Activated CD8-positive, alpha-beta T cell treated with anti-CD3 and anti-CD28 coated beads, Interleukin-2, amount 10 ng/mL, durations not matched to agents 7 days and 5 days (primary cell): Measurements from ENCODE around the gene DDR2. TPM values are rescaled to one million over a fixed set of nuclear protein-coding genes. Genes with fewer than 3 reads are reported as not detected.
"Not testable (repeated sequence)": the region's sequence is repeated elsewhere in the genome, so short reads cannot be mapped to it uniquely, and the experiment has no call there.

Experiments used
- ATAC-seq: fragments of 150-1000 bp; cut with Tn5 transposase; one replicate; pipeline ENCODE4 v1.10.0; 2021; ENCODE audit warnings: moderate library complexity
- CTCF ChIA-PET: fragments of 350-600 bp; sonication (Branson Sonifier 250); formaldehyde crosslinking; loops from one replicate; lab custom pipeline; 2021; ENCODE audit warnings: antibody characterized with exemption; lab: Charles Lee
- POLR2A ChIA-PET: fragments of 350-600 bp; sonication (Branson Sonifier 250); formaldehyde crosslinking; loops from one replicate; lab custom pipeline; 2021; ENCODE audit warnings: antibody characterized with exemption; lab: Charles Lee
- DNase-seq: peaks from one replicate; pipeline ENCODE4 v3.0.0-alpha.2; 2020
- H3K27ac Mint-ChIP-seq: one replicate; pipeline ENCODE4 v1.8.0; 2021; ENCODE audit warnings: mild to moderate bottlenecking, mixed read lengths
- H3K27me3 Mint-ChIP-seq: one replicate; pipeline ENCODE4 v1.8.0; 2021; ENCODE audit warnings: low read depth, mixed read lengths
- H3K36me3 Mint-ChIP-seq: one replicate; pipeline ENCODE4 v1.8.0; 2021; ENCODE audit warnings: low read depth, mixed read lengths
- H3K4me1 Mint-ChIP-seq: one replicate; pipeline ENCODE4 v1.8.0; 2021; ENCODE audit warnings: low read depth, mixed read lengths
- H3K4me3 Mint-ChIP-seq: one replicate; pipeline ENCODE4 v1.8.0; 2021; ENCODE audit warnings: mild to moderate bottlenecking, mixed read lengths
- H3K9me3 Mint-ChIP-seq: one replicate; pipeline ENCODE4 v1.8.0; 2022; ENCODE audit warnings: mixed read lengths; ENCODE audit not compliant: insufficient read depth
- total RNA-seq, 2 experiments: library from RNA; stranded (reverse); gene quantifications; one replicate each; pipeline ENCODE4 v1.2.3, GENCODE V29; 2021

The DDR2 gene
- total RNA-seq, 2 experiments from 2014 or later = 0.08 TPM

GRCh38 chr1:162799995-162800830 is 167.9 kb downstream of the DDR2 start:
- DNase-seq, H3K27ac Mint-ChIP-seq, H3K27me3 Mint-ChIP-seq, POLR2A ChIA-PET, H3K4me3 Mint-ChIP-seq, ATAC-seq, CTCF ChIA-PET, H3K4me1 Mint-ChIP-seq, H3K9me3 Mint-ChIP-seq: not testable (repeated sequence)
- peaks cover 55% of the 10 kb centered on the region for H3K36me3 Mint-ChIP-seq

GRCh38 chr1:162807503-162807902 is 175.2 kb downstream of the DDR2 start:
- H3K9me3 Mint-ChIP-seq, H3K27ac Mint-ChIP-seq, ATAC-seq, DNase-seq, H3K4me1 Mint-ChIP-seq, H3K27me3 Mint-ChIP-seq, CTCF ChIA-PET, H3K4me3 Mint-ChIP-seq, POLR2A ChIA-PET: not testable (repeated sequence)
- H3K36me3 Mint-ChIP-seq = peaks cover 59% of the 10 kb centered on the region

- H3K9me3 Mint-ChIP-seq, H3K27ac Mint-ChIP-seq, H3K4me1 Mint-ChIP-seq, ATAC-seq, H3K27me3 Mint-ChIP-seq, CTCF ChIA-PET, H3K4me3 Mint-ChIP-seq, POLR2A ChIA-PET, DNase-seq: not testable (repeated sequence)
- peaks cover 29% of the 10 kb centered on the region for H3K36me3 Mint-ChIP-seq
These were observed 180.1 kb downstream of the DDR2 start for GRCh38 chr1:162812357-162812756.

GRCh38 chr1:162818136-162818535 is 185.9 kb downstream of the DDR2 start:
- DNase-seq, ATAC-seq, CTCF ChIA-PET, H3K9me3 Mint-ChIP-seq, POLR2A ChIA-PET, H3K4me3 Mint-ChIP-seq, H3K27ac Mint-ChIP-seq, H3K36me3 Mint-ChIP-seq: not testable (repeated sequence)
- Mint-ChIP-seq H3K4me1 (peaks cover 14% of the 10 kb centered on the region), H3K27me3 (peaks cover 12% of the 10 kb centered on the region)

- Mint-ChIP-seq H3K4me1 (peaks cover 16% of the 10 kb centered on the region), H3K27me3 (peaks cover 12% of the 10 kb centered on the region)
- H3K9me3 Mint-ChIP-seq, ATAC-seq, POLR2A ChIA-PET, CTCF ChIA-PET, DNase-seq, H3K36me3 Mint-ChIP-seq, H3K27ac Mint-ChIP-seq, H3K4me3 Mint-ChIP-seq: not testable (repeated sequence)
These were observed 186.4 kb downstream of the DDR2 start for GRCh38 chr1:162818666-162819065.

- Mint-ChIP-seq H3K36me3 (no peaks in the 10 kb centered on the region), H3K4me1 (peaks cover 16% of the 10 kb centered on the region), H3K27ac (no peak overlapping the region), H3K4me3 (peak overlapping the region; percentile 60), H3K9me3 (no peaks in the 10 kb centered on the region), H3K27me3 (peaks cover 19% of the 10 kb centered on the region)
- peak; percentile 24 for DNase-seq
- peak; percentile 82 for ATAC-seq
- ChIA-PET CTCF (interaction anchor here (1.0 to 1.6 kb wide), 2 partner anchors 12 to 31 kb away, joined by 3 to 5 read pairs; no protein-coding TSS in a partner anchor), POLR2A (no interaction called here)
These were observed 190.3 kb downstream of the DDR2 start for GRCh38 chr1:162822391-162823200.

GRCh38 chr1:162823231-162823630 is 191.0 kb downstream of the DDR2 start:
- no peaks in the 10 kb centered on the region for H3K36me3 Mint-ChIP-seq
- H3K4me1 Mint-ChIP-seq = peaks cover 16% of the 10 kb centered on the region
- CTCF ChIA-PET = interaction anchor here (1.0 to 1.6 kb wide), 2 partner anchors 12 to 31 kb away, joined by 3 to 5 read pairs; no protein-coding TSS in a partner anchor
- H3K27me3 Mint-ChIP-seq = peaks cover 21% of the 10 kb centered on the region
- H3K4me3 Mint-ChIP-seq = peak overlapping the region; percentile 60
- DNase-seq = peak; percentile 27
- POLR2A ChIA-PET = no interaction called here
- no peaks in the 10 kb centered on the region for H3K9me3 Mint-ChIP-seq
- ATAC-seq = peak; percentile 58
- no peak overlapping the region for H3K27ac Mint-ChIP-seq

GRCh38 chr1:162823771-162824525 is 191.7 kb downstream of the DDR2 start:
- DNase-seq (no peak), ATAC-seq (no peak)
- Mint-ChIP-seq H3K27me3 (peaks cover 26% of the 10 kb centered on the region), H3K9me3 (no peaks in the 10 kb centered on the region), H3K27ac (no peak overlapping the region), H3K36me3 (no peaks in the 10 kb centered on the region), H3K4me1 (peaks cover 16% of the 10 kb centered on the region), H3K4me3 (no peak overlapping the region)
- ChIA-PET POLR2A (no interaction called here), CTCF (interaction anchor here (1.6 kb wide), 1 partner anchor 30 kb away, joined by 5 read pairs; no protein-coding TSS in a partner anchor)

GRCh38 chr1:162829268-162829667 is 197.0 kb downstream of the DDR2 start:
- H3K27me3 Mint-ChIP-seq = peaks cover 21% of the 10 kb centered on the region
- H3K4me1 Mint-ChIP-seq = peaks cover 11% of the 10 kb centered on the region
- no peak overlapping the region for H3K27ac Mint-ChIP-seq
- no peaks in the 10 kb centered on the region for H3K36me3 Mint-ChIP-seq
- ChIA-PET CTCF (no interaction called here), POLR2A (no interaction called here)
- no peak for ATAC-seq
- no peak overlapping the region for H3K4me3 Mint-ChIP-seq
- no peak for DNase-seq
- H3K9me3 Mint-ChIP-seq = peaks cover 2% of the 10 kb centered on the region

GRCh38 chr1:162832470-162832869 is 200.2 kb downstream of the DDR2 start:
- peaks cover 31% of the 10 kb centered on the region for H3K4me1 Mint-ChIP-seq
- peaks cover 7% of the 10 kb centered on the region for H3K9me3 Mint-ChIP-seq
- peaks cover 12% of the 10 kb centered on the region for H3K36me3 Mint-ChIP-seq
- no peak overlapping the region for H3K27ac Mint-ChIP-seq
- CTCF ChIA-PET = interaction anchor here (0.9 kb wide), 1 partner anchor 14 kb away, joined by 3 read pairs; no protein-coding TSS in a partner anchor
- no peak for DNase-seq
- POLR2A ChIA-PET = no interaction called here
- no peak for ATAC-seq
- H3K27me3 Mint-ChIP-seq = peaks cover 13% of the 10 kb centered on the region
- H3K4me3 Mint-ChIP-seq = no peak overlapping the region

GRCh38 chr1:162835157-162835899 is 203.1 kb downstream of the DDR2 start:
- DNase-seq = no peak
- ChIA-PET CTCF (interaction anchor here (1.1 to 1.3 kb wide), 3 partner anchors 12 to 19 kb away, joined by 3 to 6 read pairs (median 4); no protein-coding TSS in a partner anchor), POLR2A (no interaction called here)
- Mint-ChIP-seq H3K36me3 (peaks cover 16% of the 10 kb centered on the region), H3K27ac (peak overlapping the region; percentile 65), H3K27me3 (peaks cover 13% of the 10 kb centered on the region), H3K4me3 (no peak overlapping the region), H3K4me1 (peaks cover 31% of the 10 kb centered on the region), H3K9me3 (peaks cover 20% of the 10 kb centered on the region)
- ATAC-seq = peak; percentile 72
